ENCODE results near the gene TUBB2B. TPM values are rescaled to one million over a fixed set of nuclear protein-coding genes. Genes with fewer than 3 reads are reported as not detected.

The TUBB2B gene
- total and polyA plus RNA-seq, 9 of the 15 experiments (the other 6 are each of a cell fraction or from before 2014, with no cell fraction given), result 0.11 to 9.7 (median 4.6) TPM

DNA sequence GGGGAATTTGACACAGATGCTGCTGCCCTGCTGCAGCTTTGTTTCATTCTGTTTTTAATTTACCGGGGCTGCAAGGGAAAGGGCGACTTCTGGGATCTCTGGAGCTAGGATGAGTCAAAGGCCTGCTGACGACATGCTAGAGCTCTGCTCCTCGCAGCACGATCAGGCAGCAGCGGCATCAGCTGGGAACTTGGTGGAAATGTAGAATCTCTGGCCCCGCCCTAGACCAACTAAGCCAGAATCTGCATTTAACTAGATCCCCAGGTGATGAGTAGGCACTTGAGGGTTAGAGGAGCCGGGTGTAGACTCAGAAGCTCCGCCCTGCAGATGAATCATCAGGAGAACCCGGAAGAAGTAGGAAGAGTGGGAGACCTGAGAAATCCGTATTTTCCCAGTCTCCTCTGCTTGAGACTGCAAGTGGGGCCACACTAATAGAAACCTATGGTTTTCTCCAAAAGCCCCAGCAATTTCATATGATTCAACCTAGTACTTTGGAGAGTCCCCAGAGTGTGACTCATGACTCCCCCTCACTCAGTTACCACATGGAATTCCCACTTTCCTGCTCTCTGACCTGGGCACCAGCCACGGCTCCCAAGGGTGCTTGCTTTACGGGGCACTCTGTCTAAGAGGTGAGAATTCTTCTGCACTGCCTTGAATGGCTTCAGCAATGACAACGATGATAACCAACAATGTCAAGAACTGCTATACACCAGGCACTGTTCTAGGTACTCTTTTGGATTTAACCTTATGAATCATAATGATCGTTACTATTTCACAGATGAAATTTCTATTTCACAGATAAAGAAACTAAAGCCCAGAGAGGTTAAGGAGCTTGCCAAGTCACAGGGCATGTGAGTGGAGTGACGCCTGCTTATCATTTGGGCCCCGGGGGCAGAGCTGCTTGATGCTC is 18.1 kb downstream of the TUBB2B start (continued):
- TF ChIP-seq, protein P1, sequence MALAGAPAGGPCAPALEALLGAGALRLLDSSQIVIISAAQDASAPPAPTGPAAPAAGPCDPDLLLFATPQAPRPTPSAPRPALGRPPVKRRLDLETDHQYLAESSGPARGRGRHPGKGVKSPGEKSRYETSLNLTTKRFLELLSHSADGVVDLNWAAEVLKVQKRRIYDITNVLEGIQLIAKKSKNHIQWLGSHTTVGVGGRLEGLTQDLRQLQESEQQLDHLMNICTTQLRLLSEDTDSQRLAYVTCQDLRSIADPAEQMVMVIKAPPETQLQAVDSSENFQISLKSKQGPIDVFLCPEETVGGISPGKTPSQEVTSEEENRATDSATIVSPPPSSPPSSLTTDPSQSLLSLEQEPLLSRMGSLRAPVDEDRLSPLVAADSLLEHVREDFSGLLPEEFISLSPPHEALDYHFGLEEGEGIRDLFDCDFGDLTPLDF (CRISPR knock-in tag; IDR thresholded peaks at IDR 0.05), result no peak
- TF ChIP-seq ZNF507 (tag; conservative IDR thresholded peaks at IDR 0.05) (no peak), DEAF1 (CRISPR knock-in tag; IDR thresholded peaks at IDR 0.05) (peak; percentile 89), ARHGAP35 (IDR thresholded peaks at IDR 0.05; ENCODE audit: partially characterized antibody) (no peak), SMAD2 (IDR thresholded peaks at IDR 0.05; ENCODE audit: low read depth, low read length) (no peak), CBX2 (IDR thresholded peaks at IDR 0.05; ENCODE audit: insufficient read depth, low read length, poor library complexity, severe bottlenecking) (no peak), CUX1 (CRISPR knock-in tag; IDR thresholded peaks at IDR 0.05) (no peak), CXXC5 (CRISPR knock-in tag; IDR thresholded peaks at IDR 0.05) (peak; percentile 50), POLR2H (tag; IDR thresholded peaks at IDR 0.05; ENCODE audit: low read depth) (no peak; the same call in 1 of the 2 replicates), ZNF280B (CRISPR knock-in tag; IDR thresholded peaks at IDR 0.05) (no peak), ZBTB33 (CRISPR knock-in tag; IDR thresholded peaks at IDR 0.05) (peak; percentile 38; the same call in 1 of the 2 replicates), POLR2G (IDR thresholded peaks at IDR 0.05; ENCODE audit: low read depth, low read length) (no peak), CHD1 (IDR thresholded peaks at IDR 0.05; ENCODE audit: low read length) (no peak), NFIC (IDR thresholded peaks at IDR 0.05) (no peak)
